Middle frontal gyrus (tissue), 1 donor: ENCODE data around the gene LCN10.

Experiments
- DNase-seq: peaks from one replicate; pipeline ENCODE4 v3.0.0-alpha.2; 2015; ENCODE audit warnings: low spot score; ENCODE audit errors: extremely low spot score

LCN10 gene

DNA sequence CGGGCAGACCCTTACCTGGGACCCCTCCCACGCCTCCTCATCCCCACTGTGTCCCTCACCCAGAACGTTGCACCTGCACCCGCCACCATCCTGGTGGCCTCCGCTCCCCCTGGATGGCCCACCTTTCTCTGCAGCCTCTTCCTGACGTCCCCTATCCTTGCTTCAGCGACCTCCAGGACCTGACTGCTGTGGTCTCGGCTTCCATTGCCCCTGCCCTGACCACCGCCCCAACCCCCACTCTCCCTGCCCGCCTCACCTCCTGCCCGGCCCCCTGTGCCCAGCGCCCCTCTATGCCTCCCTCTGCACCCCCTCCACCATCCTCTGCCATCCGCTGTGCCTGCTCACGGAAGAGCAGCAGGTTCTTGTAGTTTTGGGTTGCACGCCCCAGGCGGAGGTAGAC, 2.2 kb downstream of the LCN10 start:
- DNase-seq: no peak

DNA sequence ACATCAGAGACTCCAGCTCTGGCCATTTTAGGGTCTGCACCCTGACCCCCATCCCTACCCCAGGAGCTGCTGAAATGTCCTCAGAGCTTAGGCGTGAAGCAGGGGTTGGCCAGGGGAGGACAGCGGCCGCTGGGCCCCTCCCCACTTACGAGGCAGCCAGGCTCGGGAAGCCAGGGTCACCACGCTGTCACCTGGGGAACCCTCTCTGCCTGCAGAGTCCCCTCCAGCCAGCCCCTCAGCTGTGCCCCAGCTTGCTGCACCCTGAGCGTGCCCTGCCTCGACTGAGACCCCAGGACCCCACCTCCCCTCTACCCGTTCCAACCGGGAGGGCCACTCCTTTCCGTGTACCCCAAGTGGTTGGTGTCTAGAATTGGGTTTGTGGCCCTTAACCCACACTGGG, 2.7 kb downstream of the LCN10 start:
- no peak for DNase-seq

DNA sequence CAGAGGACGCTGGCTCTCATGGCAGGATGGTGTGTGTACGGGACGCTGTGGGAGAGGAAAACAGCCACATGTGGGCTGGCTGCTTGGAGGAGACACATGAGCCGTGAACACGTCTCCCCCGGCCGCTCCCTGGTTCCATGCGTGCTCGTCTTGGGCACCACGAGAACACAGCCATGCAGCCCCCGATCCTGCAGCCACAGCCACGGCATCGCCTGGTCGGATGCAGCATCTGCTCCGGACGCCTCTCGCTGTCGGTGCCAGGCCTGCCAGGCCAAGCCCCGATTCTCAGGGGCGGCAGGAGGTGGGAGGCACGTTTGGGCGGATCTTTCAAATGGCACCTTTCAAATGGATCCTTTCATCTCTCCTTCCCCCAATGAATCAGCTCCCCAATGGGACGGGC, 3.2 kb downstream of the LCN10 start:
- no peak for DNase-seq

DNA sequence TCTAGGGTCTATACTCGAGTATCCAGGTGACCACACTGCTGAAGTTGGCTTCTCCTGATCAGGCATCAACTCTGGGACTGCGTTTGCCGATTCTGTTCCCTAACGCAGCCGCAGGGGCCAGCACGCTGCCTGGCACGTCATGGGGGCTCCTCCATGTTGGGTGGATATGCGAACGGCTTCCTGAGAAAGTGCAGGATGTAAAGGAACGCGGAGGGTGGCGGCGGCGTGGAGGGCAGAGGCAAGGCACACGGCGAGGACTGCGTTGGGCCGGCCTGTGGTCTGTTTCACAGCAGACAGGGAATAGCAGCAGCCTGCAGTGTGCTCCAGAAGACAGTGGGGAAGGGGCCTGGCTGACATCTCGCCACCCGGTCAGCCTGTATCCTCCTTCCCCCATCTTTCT, 3.8 kb downstream of the LCN10 start:
- no peak for DNase-seq

DNA sequence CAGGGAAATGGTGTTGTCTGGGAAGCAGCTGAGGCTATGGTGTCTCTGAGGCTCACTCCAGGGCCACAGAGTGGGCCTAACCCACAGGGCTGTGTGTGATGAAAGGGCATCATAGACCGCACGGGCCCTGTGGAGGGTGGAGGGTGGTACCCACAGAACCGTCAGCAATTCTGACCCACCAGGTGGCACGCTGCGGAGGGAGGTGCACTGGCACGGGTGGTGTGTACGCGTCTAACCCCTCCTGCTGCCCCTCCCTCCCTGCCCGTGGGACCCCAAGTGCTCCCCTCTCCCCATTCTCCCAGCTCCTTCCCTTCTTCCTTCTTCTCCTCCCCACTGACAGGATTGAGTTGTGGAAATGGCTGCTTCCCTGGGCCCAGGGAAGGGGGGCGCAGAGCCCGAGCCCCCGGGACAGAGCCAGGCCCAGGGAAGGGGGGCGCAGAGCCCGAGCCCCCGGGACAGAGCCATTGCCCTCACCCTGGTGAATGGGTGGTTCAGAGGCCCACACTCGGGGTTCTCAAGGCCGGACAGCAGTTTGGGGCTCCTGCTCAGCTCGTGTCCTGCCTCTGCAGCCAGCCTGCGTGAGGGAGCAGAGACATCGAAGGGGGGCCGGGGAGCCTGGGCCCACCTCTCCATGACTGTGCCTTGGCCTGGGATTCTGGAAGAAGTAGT, 6.8 kb downstream of the LCN10 start:
- no peak for DNase-seq

DNA sequence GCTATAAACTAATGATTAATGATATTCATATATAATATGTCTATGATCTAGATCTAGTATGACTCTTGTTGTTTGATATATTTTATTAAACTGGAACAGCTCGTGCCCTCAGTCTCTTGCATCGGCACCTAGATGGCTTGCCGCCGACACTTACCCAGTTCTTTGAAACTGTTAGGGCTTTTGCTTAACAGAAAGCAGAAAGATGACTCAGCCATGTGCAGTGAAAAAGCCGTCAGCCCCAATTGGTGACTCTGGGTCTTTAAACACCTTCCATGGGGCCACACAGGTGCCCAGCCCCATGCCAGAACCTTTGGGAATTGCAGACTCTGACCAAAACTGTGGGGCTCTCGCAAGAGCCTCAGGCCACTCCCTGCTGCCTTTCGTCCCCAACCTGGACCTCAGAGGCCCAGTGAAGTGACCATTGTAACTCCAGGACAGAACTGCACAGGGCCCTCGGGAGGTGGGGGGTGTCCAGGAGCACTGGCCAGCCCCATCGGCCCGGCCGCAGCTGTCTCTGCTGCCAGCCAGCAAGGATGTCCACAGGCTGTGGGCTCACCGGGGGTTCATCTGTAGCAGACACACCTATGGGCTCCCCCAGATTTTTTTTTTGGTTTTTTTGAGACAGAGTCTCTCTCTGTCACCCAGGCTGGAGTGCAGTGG, 7.8 kb downstream of the LCN10 start:
- DNase-seq: no peak

DNA sequence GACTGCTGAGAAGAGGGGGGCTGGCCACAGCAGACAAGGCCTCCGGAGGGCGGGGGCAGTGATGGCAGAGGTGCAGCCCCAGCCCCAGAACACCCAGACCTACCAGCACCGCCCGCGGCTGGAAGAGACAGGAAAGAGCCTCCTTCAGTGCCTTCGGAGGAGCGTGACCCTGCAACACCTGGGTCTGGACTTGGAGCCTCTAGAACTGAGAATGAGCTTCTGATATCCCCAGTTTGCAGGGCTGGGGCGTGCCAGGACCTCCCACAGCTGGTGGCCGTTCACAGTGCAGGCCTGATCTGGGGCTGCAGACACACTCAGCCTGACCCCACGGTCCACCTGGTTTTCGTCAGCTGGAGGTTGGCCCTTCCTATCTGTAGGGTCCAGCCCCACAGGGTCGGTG, 9.1 kb downstream of the LCN10 start:
- no peak for DNase-seq

DNA sequence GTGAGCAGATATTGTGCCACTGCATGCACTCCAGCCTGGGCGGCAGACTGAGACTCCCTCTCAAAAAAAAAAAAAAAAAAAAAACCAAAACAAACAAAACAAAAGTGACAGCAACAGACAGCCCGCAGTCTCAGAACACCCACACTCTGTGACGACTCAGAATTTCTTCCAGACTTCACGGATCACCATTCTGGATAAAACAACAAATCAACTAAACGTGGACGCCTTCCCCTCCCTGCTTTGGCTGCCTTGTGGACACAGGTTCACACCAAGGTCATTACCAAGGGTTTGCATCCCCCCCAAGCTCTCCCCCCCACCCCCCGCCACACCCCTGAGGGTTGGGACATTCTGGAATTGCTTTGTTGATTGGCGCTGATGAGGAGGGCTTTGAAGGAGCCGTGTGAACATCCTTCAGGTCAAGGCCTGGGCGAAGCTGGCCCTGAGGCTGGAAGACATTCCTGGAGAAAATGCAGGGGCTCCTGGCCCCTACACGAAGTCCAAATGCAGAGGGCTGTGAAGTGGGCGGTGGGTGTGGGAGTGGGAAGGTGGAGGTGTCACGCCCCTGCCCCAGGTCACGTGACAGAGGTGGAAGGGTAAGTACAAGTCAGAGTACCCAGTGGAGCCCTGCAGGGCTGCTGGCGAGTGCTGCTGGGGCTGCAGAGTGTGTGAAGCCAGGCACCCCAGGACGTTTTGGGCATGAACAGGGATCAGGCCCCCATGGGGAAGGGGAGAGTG, 10.1 kb downstream of the LCN10 start:
- no peak for DNase-seq

DNA sequence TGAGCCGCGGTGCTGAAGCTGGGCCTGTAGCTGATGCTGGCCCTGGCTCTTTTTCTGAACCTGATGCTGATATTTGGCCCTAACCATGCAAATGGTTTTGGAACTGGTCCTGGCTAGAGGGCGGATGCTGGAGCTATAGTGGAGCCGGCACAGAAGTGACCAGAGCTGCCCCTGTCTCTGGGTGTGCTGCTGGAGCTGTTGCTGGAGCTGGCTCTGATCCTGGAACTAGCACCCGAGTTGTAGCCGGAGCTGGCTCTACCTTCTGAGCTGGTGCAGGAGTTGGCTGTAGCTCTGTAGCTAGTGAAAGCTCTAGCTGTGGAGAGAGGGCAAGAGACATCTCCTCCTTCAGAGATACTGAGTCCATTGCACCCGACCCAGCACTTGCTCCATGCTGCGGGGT, 12.8 kb downstream of the LCN10 start:
- DNase-seq: no peak

DNA sequence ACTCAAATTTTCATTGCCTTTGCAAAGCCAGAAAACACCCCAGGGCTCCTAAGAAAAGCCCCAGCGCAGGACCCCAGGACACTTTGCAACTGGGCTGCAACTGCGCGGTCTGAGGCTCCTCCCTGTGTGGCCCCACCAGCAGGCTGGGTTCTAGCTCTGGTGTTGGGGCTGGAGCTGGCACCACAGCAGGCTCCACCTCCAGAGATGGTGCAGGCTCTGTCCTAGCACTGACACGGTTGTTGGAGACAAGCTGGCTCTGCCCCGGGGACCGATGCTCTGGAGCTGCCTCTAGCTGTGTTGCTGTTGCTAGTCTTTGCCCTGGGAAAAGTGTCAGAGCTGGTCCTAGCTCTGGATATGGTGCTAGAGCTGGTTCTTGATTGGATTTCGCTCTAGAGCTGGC, 13.6 kb downstream of the LCN10 start:
- no peak for DNase-seq

DNA sequence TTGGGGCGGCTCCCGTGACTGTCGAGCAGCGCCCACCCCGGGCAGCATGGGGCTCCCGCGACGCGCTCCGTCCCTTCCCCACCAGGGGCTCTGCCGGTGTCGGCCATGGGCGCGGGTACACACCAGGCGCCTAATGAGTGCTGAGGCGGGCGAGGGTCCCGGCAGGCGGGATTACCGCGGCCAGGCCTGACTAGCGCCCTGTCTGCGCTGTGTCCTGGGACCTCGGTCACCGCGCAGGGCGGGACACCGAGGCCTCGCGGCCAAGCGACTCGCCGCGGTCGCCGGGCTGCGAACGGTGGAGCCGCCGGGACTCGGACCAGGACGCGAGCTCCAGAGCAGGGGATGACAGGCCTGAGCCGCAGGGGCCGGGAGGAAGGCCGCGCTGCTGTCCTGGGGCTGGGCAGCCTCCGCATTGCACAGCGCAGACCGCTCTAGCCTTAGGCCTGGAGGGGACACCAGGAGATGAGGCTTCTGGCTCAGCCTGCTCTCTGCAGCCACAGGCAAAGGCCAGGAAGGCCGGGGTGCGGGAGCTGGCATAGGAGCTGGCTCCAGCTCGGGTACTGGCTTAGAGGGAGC, 14.1 kb downstream of the LCN10 start:
- no peak for DNase-seq

DNA sequence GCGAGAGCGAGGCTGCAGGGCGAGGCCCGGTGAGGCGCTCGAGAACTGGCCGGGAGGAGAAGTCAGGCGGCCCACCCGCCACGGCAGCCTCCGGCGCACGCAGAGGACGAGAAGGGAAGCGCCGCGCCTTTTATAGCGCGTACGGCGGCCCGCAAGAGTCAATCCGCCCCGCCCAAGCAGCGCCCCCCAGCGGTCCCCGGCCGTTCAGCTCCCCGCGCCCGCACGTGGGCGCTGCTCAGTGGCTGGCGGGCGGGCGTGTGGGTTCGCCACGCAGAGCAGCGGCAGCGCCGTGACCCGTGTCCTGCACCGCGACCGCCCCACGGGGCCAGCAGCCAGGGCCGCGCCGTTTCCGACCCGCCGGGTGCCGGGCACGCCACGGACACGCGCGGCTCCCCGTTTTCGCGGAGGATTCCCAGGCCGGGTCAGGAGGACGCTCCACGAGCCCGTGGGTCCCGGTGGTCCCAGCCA, 14.6 kb downstream of the LCN10 start:
- DNase-seq: peak; percentile 62

DNA sequence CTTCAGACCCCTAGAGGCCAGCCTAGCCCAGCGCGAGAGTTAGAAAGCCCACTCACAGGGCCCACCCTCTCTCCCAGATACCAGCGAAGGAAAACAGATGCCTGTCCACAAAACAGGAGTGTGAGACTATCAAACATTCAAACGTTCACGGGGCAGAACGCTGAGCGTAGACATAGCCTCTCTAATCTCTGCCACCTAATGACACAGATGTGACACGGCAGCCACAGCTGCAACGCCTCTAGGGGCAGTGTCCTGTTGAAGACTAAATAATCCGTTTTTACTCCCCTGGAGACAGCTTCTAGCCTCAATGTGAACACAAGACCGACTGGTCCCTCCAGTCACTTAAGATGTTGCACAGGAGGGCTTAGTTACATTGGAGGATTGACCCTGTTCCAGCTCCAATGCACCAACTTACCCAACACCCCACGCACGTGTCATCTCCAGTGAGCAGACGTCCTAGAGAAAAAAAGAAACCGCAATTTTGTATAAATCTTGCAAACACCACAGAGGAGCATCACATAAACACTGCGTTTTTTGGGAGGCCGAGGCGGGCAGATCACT, 16.0 kb downstream of the LCN10 start:
- no peak for DNase-seq

DNA sequence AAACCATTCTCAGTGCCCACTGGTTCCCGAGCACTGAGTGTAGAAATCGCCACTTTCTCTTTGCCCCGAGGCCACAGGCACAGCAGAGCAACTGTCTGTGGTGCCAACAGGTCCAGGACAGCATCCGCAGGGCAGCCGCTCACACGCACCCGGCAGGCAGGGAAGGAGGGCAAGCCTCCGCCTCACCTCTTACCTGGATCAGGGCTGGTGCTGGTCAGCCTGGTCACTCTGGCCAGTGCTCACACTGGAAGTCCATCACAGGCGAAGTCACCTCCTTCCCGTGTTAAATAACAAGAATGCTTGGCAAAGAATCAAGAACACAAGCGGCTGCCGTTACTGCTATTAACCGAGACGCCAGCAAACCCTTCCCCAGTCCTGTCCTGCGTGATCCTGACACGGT, 16.6 kb downstream of the LCN10 start:
- no peak for DNase-seq

DNA sequence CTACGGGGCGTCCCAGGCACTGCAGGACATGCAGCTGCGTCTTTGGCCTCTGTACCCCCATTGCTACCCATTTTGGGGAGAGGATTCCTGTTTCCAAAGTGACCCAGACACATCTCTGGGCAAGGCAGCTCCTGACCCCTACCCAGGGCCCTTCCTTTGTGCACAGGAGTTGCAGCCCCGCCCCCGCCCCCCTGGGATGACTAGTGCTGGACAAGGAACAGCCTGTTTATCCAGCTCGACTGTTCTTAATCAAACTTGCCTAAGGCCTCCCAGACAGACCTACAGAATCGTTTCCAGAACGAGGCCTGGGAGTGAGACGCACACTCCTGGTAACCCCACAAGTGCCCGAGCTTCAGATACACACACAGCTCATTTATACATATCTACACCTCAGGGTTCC, 17.1 kb downstream of the LCN10 start:
- DNase-seq: no peak

DNA sequence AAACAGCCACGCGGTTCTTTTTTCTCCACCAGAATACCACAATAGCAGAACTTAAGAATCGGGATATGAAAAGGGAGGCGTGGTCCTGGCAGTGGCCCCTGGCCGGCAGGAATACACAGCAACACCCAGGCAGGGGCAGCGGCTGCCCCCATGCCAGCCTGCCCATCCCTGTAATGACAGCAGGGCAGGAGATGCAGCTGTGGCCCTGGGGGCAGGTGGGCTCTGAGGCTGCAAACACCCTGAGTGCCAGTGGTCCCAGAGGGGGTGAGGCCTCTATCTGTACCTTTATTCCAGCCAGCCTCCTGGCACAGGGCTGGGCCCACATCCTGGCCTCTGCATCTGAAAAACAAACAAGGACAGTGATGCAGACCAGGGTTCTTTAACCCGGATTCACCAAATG, 18.0 kb downstream of the LCN10 start:
- DNase-seq: no peak

DNA sequence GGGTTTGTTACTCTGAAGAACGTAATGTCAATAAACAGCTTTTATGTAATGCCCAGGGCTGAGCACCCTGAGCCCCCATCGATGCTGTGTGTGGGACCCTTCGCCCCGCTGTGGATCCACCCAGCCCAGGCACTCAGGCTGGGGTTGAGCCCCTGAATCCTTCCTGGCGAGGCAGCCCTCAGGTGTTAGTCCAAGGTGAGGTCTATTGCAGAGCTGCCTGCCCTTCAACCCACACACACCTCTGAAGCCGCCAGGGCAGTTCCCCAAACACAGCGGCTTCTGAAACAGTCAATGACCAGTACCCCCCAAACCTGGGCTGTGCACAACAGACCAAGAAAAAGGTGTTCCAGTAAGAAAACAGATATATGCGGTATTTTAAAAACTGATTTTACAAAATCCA, 18.8 kb downstream of the LCN10 start:
- DNase-seq: no peak

DNA sequence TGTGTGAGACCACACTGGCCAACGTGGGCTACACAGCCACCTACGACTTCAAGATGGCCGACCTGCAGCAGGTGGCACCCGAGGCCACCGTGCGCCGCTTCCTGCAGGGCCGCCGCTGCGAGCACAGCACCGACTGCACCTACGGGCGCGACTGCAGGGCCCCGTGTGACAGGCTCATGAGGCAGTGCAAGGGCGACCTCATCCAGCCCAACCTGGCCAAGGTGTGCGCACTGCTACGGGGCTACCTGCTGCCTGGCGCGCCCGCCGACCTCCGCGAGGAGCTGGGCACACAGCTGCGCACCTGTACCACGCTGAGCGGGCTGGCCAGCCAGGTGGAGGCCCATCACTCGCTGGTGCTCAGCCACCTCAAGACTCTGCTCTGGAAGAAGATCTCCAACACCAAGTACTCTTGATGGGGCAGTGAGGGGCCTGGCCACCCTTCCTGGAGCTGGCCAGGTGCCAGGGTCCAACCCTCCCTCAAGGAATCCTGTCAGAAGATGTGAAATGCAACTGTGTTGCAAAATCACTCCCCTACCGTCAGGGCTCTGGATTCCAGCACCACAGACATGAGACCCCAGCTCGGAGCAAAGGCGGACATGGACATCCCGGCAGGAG, 19.3 kb downstream of the LCN10 start:
- no peak for DNase-seq

DNA sequence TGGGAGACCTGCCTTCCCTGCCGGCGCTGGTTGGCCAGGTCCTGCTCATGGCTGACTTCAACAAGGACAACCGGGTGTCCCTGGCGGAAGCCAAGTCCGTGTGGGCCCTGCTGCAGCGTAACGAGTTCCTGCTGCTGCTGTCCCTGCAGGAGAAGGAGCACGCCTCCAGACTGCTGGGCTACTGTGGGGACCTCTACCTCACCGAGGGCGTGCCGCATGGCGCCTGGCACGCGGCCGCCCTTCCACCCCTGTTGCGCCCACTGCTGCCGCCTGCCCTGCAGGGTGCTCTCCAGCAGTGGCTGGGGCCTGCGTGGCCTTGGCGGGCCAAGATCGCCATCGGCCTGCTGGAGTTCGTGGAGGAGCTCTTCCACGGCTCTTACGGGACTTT, 19.8 kb downstream of the LCN10 start:
- DNase-seq: no peak

DNA sequence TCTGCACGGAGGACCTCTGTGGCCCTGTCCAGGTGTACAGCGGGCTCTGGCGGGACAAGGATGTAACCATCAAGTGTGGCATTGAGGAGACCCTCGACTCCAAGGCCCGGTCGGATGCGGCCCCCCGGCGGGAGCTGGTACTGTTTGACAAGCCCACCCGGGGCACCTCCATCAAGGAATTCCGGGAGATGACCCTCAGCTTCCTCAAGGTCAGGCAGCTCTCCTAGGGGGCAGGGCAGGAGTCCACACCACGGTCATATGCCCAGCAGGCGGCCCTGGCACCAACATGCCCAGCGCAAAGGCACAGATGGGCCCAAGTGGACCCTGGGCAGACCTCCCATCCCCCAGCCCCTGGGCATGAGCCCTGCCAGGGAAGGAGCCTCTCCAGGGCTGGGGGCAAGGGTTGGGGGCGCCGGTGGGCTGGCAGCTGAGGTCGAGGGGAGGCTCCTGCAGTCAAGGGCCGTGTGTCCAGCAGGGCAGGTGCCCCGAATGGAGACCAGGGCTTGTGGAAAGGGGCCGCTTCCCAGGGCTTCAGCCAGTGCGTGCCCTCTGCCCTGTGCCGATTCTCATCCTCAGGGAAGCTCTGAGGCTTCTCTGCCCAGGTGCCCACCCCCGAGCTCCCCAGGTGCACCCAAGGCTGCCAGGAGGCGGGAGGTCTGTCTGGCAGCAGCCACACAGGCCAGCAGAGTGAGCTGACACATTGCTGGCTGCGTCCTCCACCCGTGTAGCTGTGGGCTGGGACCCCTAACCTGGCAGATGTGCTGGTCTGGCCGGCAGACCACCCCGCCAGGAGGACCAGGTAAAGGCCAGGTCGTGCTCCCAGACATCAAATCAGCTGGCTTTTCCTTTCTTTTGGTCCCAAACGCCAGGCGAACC, 20.4 kb downstream of the LCN10 start:
- DNase-seq: no peak
